GM19452 (cell line): Measurements from ENCODE around the gene CALCA.

ENCODE experiments used
- ATAC-seq: cut with Tn5 transposase; IDR thresholded peaks from one replicate; pipeline ENCODE4 v1.9.1; 2021; ENCODE audit not compliant: unreplicated experiment

The CALCA gene

DNA sequence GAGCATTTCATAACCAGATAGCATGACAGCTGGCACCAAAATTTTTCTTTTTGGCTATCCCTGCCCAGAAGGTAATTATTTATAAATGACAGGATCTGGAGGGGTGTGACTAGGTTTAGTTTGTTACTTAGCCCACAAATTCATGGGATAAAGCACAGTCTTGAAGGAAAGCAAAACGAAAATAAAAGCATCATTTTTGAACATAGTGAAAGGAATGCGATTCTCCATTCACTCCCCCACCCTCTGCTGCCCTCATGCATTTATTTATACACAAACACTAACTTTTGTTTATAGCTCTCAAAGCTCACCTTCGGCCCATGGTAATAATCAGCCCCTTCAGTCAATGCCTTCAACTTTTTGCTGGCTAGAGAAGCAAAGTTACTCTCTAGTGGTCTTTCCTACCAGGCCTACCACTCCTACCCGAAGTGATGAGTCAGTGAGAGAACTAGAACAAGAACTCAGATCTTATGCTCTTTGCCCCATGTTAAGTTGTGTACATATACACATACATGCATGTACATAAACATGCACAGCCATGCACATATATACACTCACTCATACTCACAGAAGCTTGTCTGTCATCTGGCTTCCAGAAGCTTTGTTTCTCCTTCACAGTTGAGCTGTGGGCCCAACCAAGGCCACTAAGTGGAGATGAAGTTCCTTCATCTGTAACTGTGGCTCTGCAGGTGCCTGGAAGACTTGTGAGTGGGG, 22.6 kb downstream of the CALCA start:
- no peak for ATAC-seq

DNA sequence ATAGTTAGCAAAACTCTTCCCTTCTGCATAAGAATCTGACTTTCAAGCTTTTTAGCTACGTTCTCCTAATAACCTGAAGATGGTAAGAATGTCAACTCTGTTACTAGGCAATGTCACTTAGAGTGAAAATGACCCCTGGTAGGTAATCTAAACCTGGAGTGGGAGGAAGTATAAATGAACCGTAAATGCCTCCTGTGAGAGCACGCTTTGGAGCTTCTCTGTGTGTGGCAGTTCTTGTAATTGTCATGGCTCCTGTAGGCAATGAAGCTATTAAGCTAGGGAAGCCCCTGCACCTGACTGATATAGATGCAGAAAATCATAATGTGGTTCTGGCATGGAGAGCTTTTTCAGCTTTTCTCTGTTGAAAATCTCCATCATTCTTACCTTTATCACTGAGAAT, 29.4 kb downstream of the CALCA start:
- ATAC-seq: no peak

DNA sequence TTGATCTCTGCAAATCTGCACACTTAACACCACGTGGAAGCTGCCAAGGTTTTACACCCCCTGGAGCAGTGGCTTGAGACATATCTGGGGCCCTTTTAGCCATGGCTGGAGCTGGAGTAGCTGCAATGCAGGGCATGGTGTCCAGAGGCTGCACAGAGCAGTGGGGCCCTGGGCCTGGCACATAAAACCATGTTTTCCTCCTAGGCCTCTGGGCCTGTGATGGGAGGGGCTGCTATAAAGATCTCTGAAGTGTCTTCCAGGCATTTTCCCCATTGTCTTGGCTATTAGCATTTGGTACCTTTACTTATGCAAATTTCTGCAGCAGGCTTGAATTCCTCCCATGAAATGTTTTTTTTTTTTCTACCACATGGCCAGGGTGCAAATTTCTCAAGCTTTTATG, 33.2 kb downstream of the CALCA start:
- no peak for ATAC-seq

DNA sequence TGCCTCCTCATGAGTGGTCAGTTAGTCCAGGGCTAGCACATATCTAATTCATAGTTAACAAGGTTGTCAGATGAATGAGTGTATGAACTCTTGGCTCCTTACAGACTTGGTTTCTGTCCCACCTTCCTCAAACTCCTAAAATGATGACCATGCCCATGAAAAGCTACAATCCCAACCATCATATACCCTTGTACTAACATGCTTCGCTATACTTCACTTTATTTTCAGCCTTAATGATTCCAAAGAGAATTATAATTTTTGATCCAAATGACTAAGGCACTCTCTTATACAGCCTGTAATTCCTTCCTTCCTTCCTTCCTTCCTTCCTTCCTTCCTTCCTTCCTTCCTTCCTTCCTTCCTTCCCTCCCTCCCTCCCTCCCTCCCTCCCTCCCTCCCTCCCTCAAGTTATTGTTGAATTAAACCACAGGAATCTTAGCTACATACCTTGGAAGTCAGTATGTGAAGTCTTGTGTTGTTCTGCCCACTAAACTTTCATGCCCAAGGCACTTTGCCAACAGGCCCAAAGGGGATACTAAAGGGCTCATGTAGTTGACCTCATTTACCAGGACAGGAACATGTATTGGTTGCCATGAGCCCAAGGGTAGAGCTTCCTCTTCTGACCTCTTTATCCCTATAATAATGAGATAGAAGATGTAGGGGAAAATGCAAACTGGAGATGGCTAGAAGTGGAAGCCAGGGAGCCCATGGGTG, 37.4 kb downstream of the CALCA start:
- ATAC-seq: no peak

DNA sequence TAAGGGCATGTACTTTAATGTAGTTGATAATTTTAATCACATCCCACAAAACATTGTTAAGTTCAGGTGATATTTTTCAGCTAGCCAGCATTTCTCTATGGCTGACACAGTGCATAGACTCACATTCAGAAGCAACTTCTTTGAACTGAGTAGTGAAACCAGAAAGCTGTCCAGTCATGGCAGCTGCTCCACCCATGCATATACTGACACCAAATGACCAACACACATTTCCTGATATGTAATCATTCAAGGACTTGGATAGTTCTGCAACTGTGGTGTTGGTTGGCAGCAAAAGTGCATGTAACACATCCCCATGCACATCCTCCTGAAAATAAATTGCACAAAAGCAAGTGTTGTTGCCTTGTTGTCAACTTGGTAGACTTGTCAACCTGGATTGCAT, 39.7 kb downstream of the CALCA start:
- ATAC-seq: no peak

DNA sequence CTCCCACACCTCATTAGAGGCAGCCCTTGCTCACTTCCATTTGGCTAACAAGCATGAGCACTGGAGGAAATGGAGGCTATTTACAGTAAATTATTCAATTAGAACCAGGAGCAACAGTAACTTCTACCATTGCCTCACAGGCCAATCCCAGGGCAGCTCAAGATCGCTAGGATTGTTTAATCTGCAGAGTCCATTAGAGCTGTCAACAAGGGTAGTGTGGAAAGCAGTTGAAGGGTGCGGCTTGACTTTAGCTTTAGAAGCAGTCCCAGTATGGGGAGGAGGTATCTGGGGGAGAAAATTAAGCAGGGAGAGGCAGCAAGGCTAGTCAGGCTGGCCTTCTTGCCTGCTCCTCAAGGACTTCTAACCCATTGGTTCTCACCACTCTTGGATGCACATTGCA, 41.8 kb downstream of the CALCA start:
- ATAC-seq: no peak

DNA sequence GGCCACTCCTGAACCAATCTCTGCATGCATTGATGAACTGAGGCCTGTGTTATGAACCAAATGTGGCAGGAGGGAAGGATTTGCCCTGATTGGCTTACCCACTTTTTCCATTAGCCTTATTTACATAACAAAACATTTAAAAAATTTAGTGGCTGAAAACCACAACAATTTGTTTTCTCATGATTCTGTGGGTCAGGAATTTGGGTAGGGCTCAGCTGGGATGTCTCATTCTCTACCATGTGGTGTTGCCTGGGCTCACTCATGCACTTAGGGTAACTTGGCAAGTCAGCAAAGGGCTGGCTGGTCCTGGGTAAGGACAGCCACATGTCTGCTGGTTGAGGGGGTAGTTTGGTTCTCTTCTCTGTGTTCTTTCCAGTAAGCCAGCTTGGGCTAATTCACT, 45.0 kb downstream of the CALCA start:
- ATAC-seq: no peak

DNA sequence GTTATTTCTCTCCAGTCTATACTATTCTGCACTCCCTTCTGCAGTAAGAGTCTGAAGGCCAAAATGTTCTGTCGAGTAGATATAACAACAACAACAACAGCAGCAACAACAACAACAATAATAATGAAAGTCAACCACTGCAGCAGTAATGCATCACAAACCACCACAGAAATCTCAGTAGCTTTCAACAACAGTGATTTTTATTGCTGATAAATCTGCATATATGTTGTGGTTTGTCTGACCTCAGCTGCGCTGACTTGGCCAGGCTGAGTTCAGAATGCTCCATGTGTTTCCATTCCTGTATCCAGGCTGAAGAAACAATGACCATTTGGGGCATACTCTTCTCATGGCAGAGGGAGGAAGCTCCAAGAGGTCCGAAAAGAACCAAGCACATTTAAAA, 47.8 kb downstream of the CALCA start:
- no peak for ATAC-seq
